ENCODE data around the gene SLC49A3. TPM values are rescaled to one million over a fixed set of nuclear protein-coding genes. Genes with fewer than 3 reads are reported as not detected.

Gene SLC49A3
- polyA plus RNA-seq, 1 donor from 2014 or later: not detected

DNA sequence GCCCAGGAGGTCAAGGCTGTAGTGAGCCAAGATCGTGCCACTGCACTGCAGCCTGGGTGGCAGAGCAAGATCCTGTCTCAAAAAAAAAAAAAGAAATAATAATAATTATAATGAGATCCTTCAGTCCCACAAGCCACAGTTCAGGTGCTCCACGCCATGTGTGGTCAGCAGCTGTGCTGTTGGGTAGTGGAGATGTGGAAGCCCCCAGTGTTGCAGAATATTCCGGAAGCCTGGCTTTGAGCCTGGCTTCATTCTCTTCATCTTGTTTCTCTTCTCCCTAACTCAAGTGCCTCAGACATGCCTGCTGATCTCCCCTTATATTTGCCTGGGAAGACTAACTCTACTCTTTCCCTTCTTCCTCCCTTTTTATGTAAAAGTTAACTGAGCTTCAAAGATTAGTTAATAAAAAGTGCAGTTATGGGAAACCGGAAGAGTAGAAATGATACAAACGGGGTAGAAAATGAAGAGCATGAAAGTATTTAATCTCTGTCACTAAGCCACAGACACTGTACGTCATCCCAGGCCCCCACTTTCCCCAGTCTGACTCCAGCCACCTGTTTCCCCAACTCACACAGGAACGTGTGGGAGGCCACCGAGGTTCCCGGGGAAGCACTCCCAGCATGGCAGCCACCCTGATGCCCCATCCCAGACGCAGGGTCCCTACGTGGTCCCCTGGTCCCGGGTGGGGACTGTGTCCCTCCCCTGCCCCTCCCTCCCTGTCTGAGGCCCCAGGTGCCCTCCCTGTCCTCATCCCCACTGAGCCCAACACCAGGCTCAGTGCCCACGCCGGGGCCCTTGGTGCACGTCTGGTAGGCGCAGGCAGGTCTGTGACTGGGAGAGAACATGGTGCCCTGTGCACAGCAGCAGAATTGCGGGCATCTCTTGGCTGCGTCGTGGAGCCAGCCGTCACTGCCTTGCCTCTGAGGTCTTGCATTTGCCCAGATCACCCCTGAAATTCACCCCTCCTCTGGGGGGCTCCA, 40.7 kb upstream of the SLC49A3 start:
- H3F3A ChIP-seq (ENCODE audit: insufficient read depth, low read length, poor library complexity, severe bottlenecking): no peaks in the 10 kb centered on the region
- H3K79me2 ChIP-seq (replicated peaks; ENCODE audit: insufficient read depth, low read length): peaks cover 39% of the 10 kb centered on the region
- H4K20me1 ChIP-seq (ENCODE audit: insufficient read depth): peaks cover 13% of the 10 kb centered on the region
- no peaks in the 10 kb centered on the region for H3K9me3 ChIP-seq (ENCODE audit: low read length)
- H3K27me3 ChIP-seq (ENCODE audit: insufficient read depth, low read depth, low read length): no peaks in the 10 kb centered on the region
- no peak for TF ChIP-seq EZH2 (IDR thresholded peaks at IDR 0.05; ENCODE audit: borderline replicate concordance, insufficient read depth, low read length, poor library complexity, severe bottlenecking)
- TF ChIP-seq CTCF (IDR thresholded peaks at IDR 0.05; ENCODE audit: poor library complexity, severe bottlenecking): no peak
- TF ChIP-seq EP300 (conservative IDR thresholded peaks at IDR 0.05; ENCODE audit: poor library complexity, severe bottlenecking): no peak
- no peak for TF ChIP-seq POLR2AphosphoS5 (IDR thresholded peaks at IDR 0.05)
- TF ChIP-seq MXI1 (conservative IDR thresholded peaks at IDR 0.05; ENCODE audit: poor library complexity, severe bottlenecking): no peak
- TF ChIP-seq SMC3 (conservative IDR thresholded peaks at IDR 0.05; ENCODE audit: poor library complexity): no peak
- no peak for TF ChIP-seq TAF1 (IDR thresholded peaks at IDR 0.05; ENCODE audit: low read depth)
- no peak for TF ChIP-seq RAD21 (conservative IDR thresholded peaks at IDR 0.05)
- TF ChIP-seq, protein P1, sequence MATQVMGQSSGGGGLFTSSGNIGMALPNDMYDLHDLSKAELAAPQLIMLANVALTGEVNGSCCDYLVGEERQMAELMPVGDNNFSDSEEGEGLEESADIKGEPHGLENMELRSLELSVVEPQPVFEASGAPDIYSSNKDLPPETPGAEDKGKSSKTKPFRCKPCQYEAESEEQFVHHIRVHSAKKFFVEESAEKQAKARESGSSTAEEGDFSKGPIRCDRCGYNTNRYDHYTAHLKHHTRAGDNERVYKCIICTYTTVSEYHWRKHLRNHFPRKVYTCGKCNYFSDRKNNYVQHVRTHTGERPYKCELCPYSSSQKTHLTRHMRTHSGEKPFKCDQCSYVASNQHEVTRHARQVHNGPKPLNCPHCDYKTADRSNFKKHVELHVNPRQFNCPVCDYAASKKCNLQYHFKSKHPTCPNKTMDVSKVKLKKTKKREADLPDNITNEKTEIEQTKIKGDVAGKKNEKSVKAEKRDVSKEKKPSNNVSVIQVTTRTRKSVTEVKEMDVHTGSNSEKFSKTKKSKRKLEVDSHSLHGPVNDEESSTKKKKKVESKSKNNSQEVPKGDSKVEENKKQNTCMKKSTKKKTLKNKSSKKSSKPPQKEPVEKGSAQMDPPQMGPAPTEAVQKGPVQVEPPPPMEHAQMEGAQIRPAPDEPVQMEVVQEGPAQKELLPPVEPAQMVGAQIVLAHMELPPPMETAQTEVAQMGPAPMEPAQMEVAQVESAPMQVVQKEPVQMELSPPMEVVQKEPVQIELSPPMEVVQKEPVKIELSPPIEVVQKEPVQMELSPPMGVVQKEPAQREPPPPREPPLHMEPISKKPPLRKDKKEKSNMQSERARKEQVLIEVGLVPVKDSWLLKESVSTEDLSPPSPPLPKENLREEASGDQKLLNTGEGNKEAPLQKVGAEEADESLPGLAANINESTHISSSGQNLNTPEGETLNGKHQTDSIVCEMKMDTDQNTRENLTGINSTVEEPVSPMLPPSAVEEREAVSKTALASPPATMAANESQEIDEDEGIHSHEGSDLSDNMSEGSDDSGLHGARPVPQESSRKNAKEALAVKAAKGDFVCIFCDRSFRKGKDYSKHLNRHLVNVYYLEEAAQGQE (IDR thresholded peaks at IDR 0.05; ENCODE audit: borderline replicate concordance): no peak
- H3K27ac ChIP-seq (ENCODE audit: low read length): no peak overlapping the region
- no peak overlapping the region for H3K4me2 ChIP-seq (ENCODE audit: low read length)
- H3K4me3 ChIP-seq (ENCODE audit: low read length): no peak overlapping the region
- no peaks in the 10 kb centered on the region for H3K9me2 ChIP-seq (ENCODE audit: insufficient read depth, low read length)
- no peaks in the 10 kb centered on the region for H3K36me3 ChIP-seq (ENCODE audit: insufficient read depth, low read length)
- H3K9ac ChIP-seq (ENCODE audit: low read length): no peak overlapping the region
- H2AFZ ChIP-seq (ENCODE audit: low read depth, low read length): no peak overlapping the region

DNA sequence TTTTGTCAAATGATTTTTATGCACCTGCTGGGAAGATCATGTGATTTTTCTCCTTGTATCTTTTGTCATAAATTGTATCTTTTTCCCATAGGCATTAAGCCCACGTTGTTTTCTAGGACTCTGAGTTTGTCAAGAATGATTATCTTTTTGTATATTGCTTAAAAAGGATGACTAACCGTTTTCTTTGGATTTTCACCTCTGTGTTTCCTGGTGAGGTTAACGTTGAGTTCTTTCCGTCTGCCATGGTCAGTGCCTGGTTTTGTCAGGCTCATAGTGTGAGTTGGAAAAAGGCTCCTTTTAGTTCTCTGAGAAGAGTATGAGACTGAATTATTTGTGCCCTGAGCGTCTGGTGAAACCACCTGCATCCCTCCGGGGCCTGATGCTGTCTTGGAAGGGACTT, 38.6 kb upstream of the SLC49A3 start:
- Histone ChIP-seq H3K79me2 (replicated peaks; ENCODE audit: insufficient read depth, low read length) (peaks cover 55% of the 10 kb centered on the region), H3K36me3 (ENCODE audit: insufficient read depth, low read length) (no peaks in the 10 kb centered on the region), H3K9ac (ENCODE audit: low read length) (no peak overlapping the region), H3K4me3 (ENCODE audit: low read length) (peak overlapping the region; percentile 28), H2AFZ (ENCODE audit: low read depth, low read length) (no peak overlapping the region), H4K20me1 (ENCODE audit: insufficient read depth) (peaks cover 13% of the 10 kb centered on the region), H3K4me2 (ENCODE audit: low read length) (no peak overlapping the region), H3F3A (ENCODE audit: insufficient read depth, low read length, poor library complexity, severe bottlenecking) (no peaks in the 10 kb centered on the region), H3K9me3 (ENCODE audit: low read length) (no peaks in the 10 kb centered on the region), H3K27ac (ENCODE audit: low read length) (peak overlapping the region; percentile 42), H3K9me2 (ENCODE audit: insufficient read depth, low read length) (no peaks in the 10 kb centered on the region), H3K27me3 (ENCODE audit: insufficient read depth, low read depth, low read length) (no peaks in the 10 kb centered on the region)
- no peak for TF ChIP-seq RAD21 (conservative IDR thresholded peaks at IDR 0.05)
- TF ChIP-seq, protein P1 (IDR thresholded peaks at IDR 0.05; ENCODE audit: borderline replicate concordance): no peak
- TF ChIP-seq CTCF (IDR thresholded peaks at IDR 0.05; ENCODE audit: poor library complexity, severe bottlenecking): no peak
- no peak for TF ChIP-seq TAF1 (IDR thresholded peaks at IDR 0.05; ENCODE audit: low read depth)
- TF ChIP-seq POLR2AphosphoS5 (IDR thresholded peaks at IDR 0.05): no peak
- no peak for TF ChIP-seq EP300 (conservative IDR thresholded peaks at IDR 0.05; ENCODE audit: poor library complexity, severe bottlenecking)

All from neural cell (in vitro differentiated cells).